Thyroid gland (tissue), 4 donors: ENCODE measurements around the gene SMCHD1.

Source experiments
- POLR2A ChIP-seq, 2 donors: fragments of 450-650 bp; IDR thresholded peaks; one replicate each; pipeline ENCODE4 v1.6.1; 2017; ENCODE audit warnings: antibody characterized with exemption in 2 of 2, mild to moderate bottlenecking in 2 of 2, moderate library complexity in 1 of 2
- TF ChIP-seq, protein P1 (sequence below), 6 experiments: fragments of 200-600 bp in 3 of 6; fragments of 450-650 bp in 3 of 6; sonication (generic) in 3 of 6; IDR thresholded peaks; one replicate each; pipeline ENCODE4 v1.5.1; 2016 to 2019; ENCODE audit warnings: antibody characterized with exemption in 6 of 6, mild to moderate bottlenecking in 2 of 6, inconsistent platforms in 1 of 6, moderate library complexity in 1 of 6

GRCh38 chr18:2825613-2826175, 170.2 kb downstream of the SMCHD1 start:
- TF ChIP-seq, protein P1, sequence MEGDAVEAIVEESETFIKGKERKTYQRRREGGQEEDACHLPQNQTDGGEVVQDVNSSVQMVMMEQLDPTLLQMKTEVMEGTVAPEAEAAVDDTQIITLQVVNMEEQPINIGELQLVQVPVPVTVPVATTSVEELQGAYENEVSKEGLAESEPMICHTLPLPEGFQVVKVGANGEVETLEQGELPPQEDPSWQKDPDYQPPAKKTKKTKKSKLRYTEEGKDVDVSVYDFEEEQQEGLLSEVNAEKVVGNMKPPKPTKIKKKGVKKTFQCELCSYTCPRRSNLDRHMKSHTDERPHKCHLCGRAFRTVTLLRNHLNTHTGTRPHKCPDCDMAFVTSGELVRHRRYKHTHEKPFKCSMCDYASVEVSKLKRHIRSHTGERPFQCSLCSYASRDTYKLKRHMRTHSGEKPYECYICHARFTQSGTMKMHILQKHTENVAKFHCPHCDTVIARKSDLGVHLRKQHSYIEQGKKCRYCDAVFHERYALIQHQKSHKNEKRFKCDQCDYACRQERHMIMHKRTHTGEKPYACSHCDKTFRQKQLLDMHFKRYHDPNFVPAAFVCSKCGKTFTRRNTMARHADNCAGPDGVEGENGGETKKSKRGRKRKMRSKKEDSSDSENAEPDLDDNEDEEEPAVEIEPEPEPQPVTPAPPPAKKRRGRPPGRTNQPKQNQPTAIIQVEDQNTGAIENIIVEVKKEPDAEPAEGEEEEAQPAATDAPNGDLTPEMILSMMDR (IDR thresholded peaks at IDR 0.05), result no peak
- TF ChIP-seq POLR2A (IDR thresholded peaks at IDR 0.05), result no peak
